HepG2 (cell line): ENCODE measurements around the gene RNASE4. TPM values are rescaled to one million over a fixed set of nuclear protein-coding genes. Genes with fewer than 3 reads are reported as not detected.

ENCODE experiments used
- ATAC-seq: fragments of 200-7000 bp; cut with Tn5 transposase; 3 replicates; pipeline ENCODE4 v1.9.1; 2020; ENCODE audit warnings: mild to moderate bottlenecking, moderate library complexity
- BruUV-seq: library from RNA; stranded (reverse); fragments of 400-500 nt; replicated peaks from 2 replicates; lab custom pipeline; 2021; lab: Mats Ljungman, UMichigan
- CTCF ChIA-PET: fragments of 300-600 bp; formaldehyde crosslinking; extraction: SDS; loops from one replicate; lab custom pipeline; 2021; ENCODE audit warnings: low total read pairs, inconsistent platforms, low intra/inter-chr PET ratio; lab: Yijun Ruan, JAX
- POLR2A ChIA-PET: fragments of 350-600 bp; sonication (Branson Sonifier 250); formaldehyde crosslinking; loops from one replicate; lab custom pipeline; 2020; ENCODE audit warnings: antibody characterized with exemption, inconsistent platforms; lab: Yijun Ruan, JAX
- DNase-seq: peaks from one replicate; pipeline ENCODE4 v3.0.0-alpha.2; 2015; ENCODE audit warnings: low spot score
- FAIRE-seq: peaks from 3 replicates; lab custom pipeline; 2011; peaks lifted over from hg19 to GRCh38; lab: Jason Lieb, UNC
- H2AFZ ChIP-seq: one replicate; pipeline ENCODE4 v1.6.1; 2011; ENCODE audit warnings: low read length, inconsistent platforms
- H3K27ac ChIP-seq: fragments of 300-600 bp; 3 replicates; pipeline ENCODE4 v1.8.0; 2011; ENCODE audit warnings: mixed run types, mild to moderate bottlenecking, mixed read lengths, low read length, inconsistent platforms; ENCODE audit not compliant: insufficient read depth; ENCODE audit errors: extremely low read length
- H3K27me3 ChIP-seq, 2 experiments: fragments of 200-600 bp in 1 of 2; 2 replicates in 1 of 2; 3 replicates in 1 of 2; pipeline versions ENCODE4 v1.6.0 to v1.8.0; 2011; ENCODE audit warnings: low read length in 2 of 2, mild to moderate bottlenecking in 2 of 2, moderate library complexity in 2 of 2, inconsistent platforms in 1 of 2; ENCODE audit not compliant: insufficient read depth in 2 of 2, control insufficient read depth in 1 of 2
- H3K36me3 ChIP-seq, 2 experiments: fragments of 200-600 bp in 1 of 2; replicated peaks in 1 of 2; 2 replicates in 1 of 2; 3 replicates in 1 of 2; pipeline versions ENCODE4 v1.5.1 to v1.8.0; 2011; ENCODE audit warnings: low read length in 2 of 2, inconsistent platforms in 1 of 2; ENCODE audit not compliant: insufficient read depth in 2 of 2, control insufficient read depth in 1 of 2
- H3K4me1 ChIP-seq: 2 replicates; pipeline ENCODE4 v1.5.1; 2012; ENCODE audit warnings: low read length, inconsistent platforms; ENCODE audit not compliant: insufficient read depth
- H3K4me2 ChIP-seq: 2 replicates; pipeline ENCODE4 v1.6.0; 2011; ENCODE audit warnings: low read depth, low read length, inconsistent platforms
- H3K4me3 ChIP-seq, 3 experiments: fragments of 200-600 bp in 1 of 3; sonication (generic), shearing (Covaris generic) in 1 of 3; replicated peaks in 1 of 3; 2 replicates each; pipeline ENCODE4 v1.5.1; 2011 to 2016; ENCODE audit warnings: low read length in 3 of 3, inconsistent platforms in 2 of 3, low read depth in 2 of 3, mild to moderate bottlenecking in 2 of 3, control low read depth in 1 of 3, mixed read lengths in 1 of 3; ENCODE audit not compliant: insufficient read depth in 1 of 3
- H3K79me2 ChIP-seq: one replicate; pipeline ENCODE4 v1.6.1; 2011; ENCODE audit warnings: low read length, inconsistent platforms; ENCODE audit not compliant: insufficient read depth
- H3K9ac ChIP-seq: 2 replicates; pipeline ENCODE4 v1.6.0; 2011; ENCODE audit warnings: mild to moderate bottlenecking, low read depth, low read length, inconsistent platforms; ENCODE audit not compliant: insufficient read depth
- H3K9me3 ChIP-seq: 2 replicates; pipeline ENCODE4 v1.5.1; 2012; ENCODE audit warnings: mild to moderate bottlenecking, low read length
- H4K20me1 ChIP-seq: 2 replicates; pipeline ENCODE4 v1.6.0; 2011; ENCODE audit warnings: inconsistent platforms, mild to moderate bottlenecking, low read length, moderate library complexity; ENCODE audit not compliant: insufficient read depth
- BRD4 ChIP-seq: sonication (generic); formaldehyde crosslinking; IDR thresholded peaks from 2 replicates; pipeline ENCODE4 v1.4.0; 2020; ENCODE audit warnings: missing genetic modification reagents
- MEIS1 ChIP-seq: sonication (generic); formaldehyde crosslinking; IDR thresholded peaks from 2 replicates; pipeline ENCODE4 v1.9.0; 2021; ENCODE audit warnings: mild to moderate bottlenecking, missing genetic modification reagents, moderate library complexity, borderline replicate concordance
- PHF8 ChIP-seq: sonication (generic); formaldehyde crosslinking; IDR thresholded peaks from 2 replicates; pipeline ENCODE4 v1.5.0; 2020; ENCODE audit warnings: missing genetic modification reagents
- TMF1 ChIP-seq: sonication (generic); formaldehyde crosslinking; IDR thresholded peaks from 2 replicates; pipeline ENCODE4 v1.8.1; 2022; ENCODE audit warnings: low read depth, missing genetic modification reagents
- ZNF563 ChIP-seq: sonication (generic); formaldehyde crosslinking; IDR thresholded peaks from 2 replicates; pipeline ENCODE4 v1.8.0; 2022; ENCODE audit warnings: mild to moderate bottlenecking, moderate library complexity, missing genetic modification reagents
- ZNF598 ChIP-seq: sonication (generic); formaldehyde crosslinking; IDR thresholded peaks from 2 replicates; pipeline ENCODE4 v1.5.1; 2020; ENCODE audit warnings: mild to moderate bottlenecking, missing genetic modification reagents, borderline replicate concordance
- ZNF761 ChIP-seq: sonication (generic); formaldehyde crosslinking; conservative IDR thresholded peaks from 2 replicates; pipeline ENCODE4 v1.4.0; 2020; ENCODE audit warnings: mild to moderate bottlenecking, missing genetic modification reagents
- WGBS: methylation state at CpG from one replicate; pipeline ENCODE4 v1.1.6; 2017; ENCODE audit warnings: low lambda C conversion rate; 5-methylcytosine and 5-hydroxymethylcytosine counted together
- in situ Hi-C: cut with HindIII; loops from 2 replicates; pipeline ENCODE4 v1.10.0; 2017; ENCODE audit warnings: low pct_unique_long_range_greater_than_20kb; ENCODE audit not compliant: extremely low pct_ligation_motif_present
- intact Hi-C: fragments of 100-400 bp; cut with micrococcal nuclease; formaldehyde crosslinking; loops from one replicate; pipeline ENCODE4 v1.10.0; 2022; ENCODE audit not compliant: unreplicated experiment
- polyA plus RNA-seq, 8 experiments: library from polyadenylated mRNA; depleted of rRNA in 3 of 8; stranded (reverse) in 7 of 8; unstranded in 1 of 8; fragments of >200 nt; fragmentation: Illumina TruSeq in 4 of 8; extraction: Trizol in 4 of 8; gene quantifications; 2 replicates each; pipeline versions ENCODE4 v1.2.1 to v1.2.3, GENCODE V29; 2011 to 2016; ENCODE audit warnings: low read depth in 4 of 8, missing spikeins in 1 of 8, mixed read lengths in 1 of 8; ENCODE audit not compliant: insufficient read depth in 1 of 8
- total RNA-seq, 5 experiments: library from RNA; depleted of rRNA; stranded (reverse); fragments of >200 nt; fragmentation: Illumina TruSeq; extraction: Trizol; gene quantifications; 2 replicates each; pipeline ENCODE4 v1.2.3, GENCODE V29; 2016; ENCODE audit warnings: low read depth in 1 of 5
- TF ChIP-seq, protein P1 (sequence below): IDR thresholded peaks from 2 replicates; pipeline ENCODE4 v1.6.1; 2012; ENCODE audit warnings: low read length, improper control_type of control experiment
- TF ChIP-seq, protein P2 (sequence below): sonication (generic); formaldehyde crosslinking; IDR thresholded peaks from 2 replicates; pipeline ENCODE4 v1.8.0; 2023; ENCODE audit warnings: mild to moderate bottlenecking, missing genetic modification reagents
- TF ChIP-seq, protein P3 (sequence below): sonication (generic); formaldehyde crosslinking; IDR thresholded peaks from 2 replicates; pipeline ENCODE4 v1.5.1; 2020; ENCODE audit warnings: missing genetic modification reagents, mild to moderate bottlenecking, borderline replicate concordance
- TF ChIP-seq, protein P4 (sequence below): sonication (generic); formaldehyde crosslinking; IDR thresholded peaks from 2 replicates; pipeline ENCODE4 v1.4.0; 2020; ENCODE audit warnings: missing genetic modification reagents
- TF ChIP-seq, protein P5 (sequence below): sonication (generic); formaldehyde crosslinking; IDR thresholded peaks from 2 replicates; pipeline ENCODE4 v1.8.1; 2023; ENCODE audit warnings: missing genetic modification reagents, mild to moderate bottlenecking, borderline replicate concordance

RNASE4 gene
- total and polyA plus RNA-seq, 2 of the 13 experiments (the other 11 are each of a cell fraction or from before 2014, with no cell fraction given) = 109 to 983 TPM

DNA sequence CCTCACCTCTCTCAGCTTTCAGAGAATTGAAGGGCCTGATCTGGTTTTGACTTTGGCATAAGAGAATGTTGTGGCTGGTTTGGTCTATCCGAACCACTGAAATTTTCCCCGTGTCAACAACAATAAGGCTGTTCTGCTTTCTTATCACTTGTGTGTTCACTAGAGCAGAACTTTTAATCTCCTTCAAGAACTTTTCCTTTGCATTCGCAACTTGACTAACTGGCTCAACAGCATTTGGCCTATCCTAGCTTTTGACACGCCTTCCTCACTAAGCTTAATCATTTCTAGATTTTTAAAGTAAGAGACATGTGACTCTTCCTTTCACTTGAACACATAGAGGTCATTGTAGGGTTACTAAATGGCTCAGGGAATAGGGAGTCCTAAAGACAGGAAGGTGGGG lies 35.4 kb downstream of the RNASE4 start (continued):
- TF ChIP-seq, protein P1, sequence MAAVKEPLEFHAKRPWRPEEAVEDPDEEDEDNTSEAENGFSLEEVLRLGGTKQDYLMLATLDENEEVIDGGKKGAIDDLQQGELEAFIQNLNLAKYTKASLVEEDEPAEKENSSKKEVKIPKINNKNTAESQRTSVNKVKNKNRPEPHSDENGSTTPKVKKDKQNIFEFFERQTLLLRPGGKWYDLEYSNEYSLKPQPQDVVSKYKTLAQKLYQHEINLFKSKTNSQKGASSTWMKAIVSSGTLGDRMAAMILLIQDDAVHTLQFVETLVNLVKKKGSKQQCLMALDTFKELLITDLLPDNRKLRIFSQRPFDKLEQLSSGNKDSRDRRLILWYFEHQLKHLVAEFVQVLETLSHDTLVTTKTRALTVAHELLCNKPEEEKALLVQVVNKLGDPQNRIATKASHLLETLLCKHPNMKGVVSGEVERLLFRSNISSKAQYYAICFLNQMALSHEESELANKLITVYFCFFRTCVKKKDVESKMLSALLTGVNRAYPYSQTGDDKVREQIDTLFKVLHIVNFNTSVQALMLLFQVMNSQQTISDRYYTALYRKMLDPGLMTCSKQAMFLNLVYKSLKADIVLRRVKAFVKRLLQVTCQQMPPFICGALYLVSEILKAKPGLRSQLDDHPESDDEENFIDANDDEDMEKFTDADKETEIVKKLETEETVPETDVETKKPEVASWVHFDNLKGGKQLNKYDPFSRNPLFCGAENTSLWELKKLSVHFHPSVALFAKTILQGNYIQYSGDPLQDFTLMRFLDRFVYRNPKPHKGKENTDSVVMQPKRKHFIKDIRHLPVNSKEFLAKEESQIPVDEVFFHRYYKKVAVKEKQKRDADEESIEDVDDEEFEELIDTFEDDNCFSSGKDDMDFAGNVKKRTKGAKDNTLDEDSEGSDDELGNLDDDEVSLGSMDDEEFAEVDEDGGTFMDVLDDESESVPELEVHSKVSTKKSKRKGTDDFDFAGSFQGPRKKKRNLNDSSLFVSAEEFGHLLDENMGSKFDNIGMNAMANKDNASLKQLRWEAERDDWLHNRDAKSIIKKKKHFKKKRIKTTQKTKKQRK = no peak
- TF ChIP-seq ZNF563 (CRISPR knock-in tag) = no peak
- TF ChIP-seq, protein P2, sequence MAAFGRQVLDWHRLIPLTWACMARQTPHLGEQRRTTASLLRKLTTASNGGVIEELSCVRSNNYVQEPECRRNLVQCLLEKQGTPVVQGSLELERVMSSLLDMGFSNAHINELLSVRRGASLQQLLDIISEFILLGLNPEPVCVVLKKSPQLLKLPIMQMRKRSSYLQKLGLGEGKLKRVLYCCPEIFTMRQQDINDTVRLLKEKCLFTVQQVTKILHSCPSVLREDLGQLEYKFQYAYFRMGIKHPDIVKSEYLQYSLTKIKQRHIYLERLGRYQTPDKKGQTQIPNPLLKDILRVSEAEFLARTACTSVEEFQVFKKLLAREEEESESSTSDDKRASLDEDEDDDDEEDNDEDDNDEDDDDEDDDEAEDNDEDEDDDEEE = no peak

DNA sequence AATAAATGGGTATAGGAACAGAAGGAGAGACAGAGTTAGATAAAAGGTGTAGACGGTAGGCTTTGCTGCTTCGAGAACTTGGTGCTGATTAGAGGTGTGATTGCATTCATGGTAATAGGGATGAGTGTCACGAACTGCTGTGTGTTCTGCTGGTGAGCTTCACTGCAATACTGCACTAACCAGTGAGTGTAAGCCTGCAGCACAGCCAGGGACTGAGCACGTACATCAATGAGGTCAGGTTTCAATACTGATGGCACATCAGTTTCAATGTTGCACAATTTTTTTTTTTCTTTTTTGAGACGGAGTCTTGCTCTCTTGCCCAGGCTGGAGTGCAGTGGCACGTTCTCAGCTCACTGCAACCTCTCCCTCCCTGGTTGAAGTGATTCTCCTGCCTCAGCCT lies 36.4 kb downstream of the RNASE4 start:
- H2AFZ ChIP-seq = no peak overlapping the region
- no peaks in the 10 kb centered on the region for H3K79me2 ChIP-seq
- ATAC-seq = no peak
- FAIRE-seq = no peak
- intact Hi-C loops (no loop called here), in situ Hi-C loops (no loop called here)
- no peak overlapping the region for H3K9ac ChIP-seq
- no TSS peak for BruUV-seq
- no peaks in the 10 kb centered on the region for H3K4me1 ChIP-seq
- H3K36me3 ChIP-seq = no peaks in the 10 kb centered on the region
- DNase-seq = no peak
- WGBS = 24% methylated on average over 6 of the region's 6 CpGs
- CTCF ChIA-PET = no interaction called here
- H3K9me3 ChIP-seq = no peaks in the 10 kb centered on the region
- POLR2A ChIA-PET = no interaction called here
- no peak overlapping the region for H3K4me3 ChIP-seq
- H3K27ac ChIP-seq = no peak overlapping the region
- peaks cover 0 to 12% of the 10 kb centered on the region in 2 experiments; a peak in 1 of 5 replicates for H3K27me3 ChIP-seq
- no peaks in the 10 kb centered on the region for H4K20me1 ChIP-seq
- no peak overlapping the region for H3K4me2 ChIP-seq
- TF ChIP-seq, protein P3, sequence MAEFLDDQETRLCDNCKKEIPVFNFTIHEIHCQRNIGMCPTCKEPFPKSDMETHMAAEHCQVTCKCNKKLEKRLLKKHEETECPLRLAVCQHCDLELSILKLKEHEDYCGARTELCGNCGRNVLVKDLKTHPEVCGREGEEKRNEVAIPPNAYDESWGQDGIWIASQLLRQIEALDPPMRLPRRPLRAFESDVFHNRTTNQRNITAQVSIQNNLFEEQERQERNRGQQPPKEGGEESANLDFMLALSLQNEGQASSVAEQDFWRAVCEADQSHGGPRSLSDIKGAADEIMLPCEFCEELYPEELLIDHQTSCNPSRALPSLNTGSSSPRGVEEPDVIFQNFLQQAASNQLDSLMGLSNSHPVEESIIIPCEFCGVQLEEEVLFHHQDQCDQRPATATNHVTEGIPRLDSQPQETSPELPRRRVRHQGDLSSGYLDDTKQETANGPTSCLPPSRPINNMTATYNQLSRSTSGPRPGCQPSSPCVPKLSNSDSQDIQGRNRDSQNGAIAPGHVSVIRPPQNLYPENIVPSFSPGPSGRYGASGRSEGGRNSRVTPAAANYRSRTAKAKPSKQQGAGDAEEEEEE (CRISPR knock-in tag) = no peak
- TF ChIP-seq PHF8 (CRISPR knock-in tag) (no peak), MEIS1 (CRISPR knock-in tag) (no peak), ZNF598 (CRISPR knock-in tag) (no peak), TMF1 (CRISPR knock-in tag) (no peak), ZNF761 (CRISPR knock-in tag) (no peak), BRD4 (no peak)
- TF ChIP-seq, protein P4, sequence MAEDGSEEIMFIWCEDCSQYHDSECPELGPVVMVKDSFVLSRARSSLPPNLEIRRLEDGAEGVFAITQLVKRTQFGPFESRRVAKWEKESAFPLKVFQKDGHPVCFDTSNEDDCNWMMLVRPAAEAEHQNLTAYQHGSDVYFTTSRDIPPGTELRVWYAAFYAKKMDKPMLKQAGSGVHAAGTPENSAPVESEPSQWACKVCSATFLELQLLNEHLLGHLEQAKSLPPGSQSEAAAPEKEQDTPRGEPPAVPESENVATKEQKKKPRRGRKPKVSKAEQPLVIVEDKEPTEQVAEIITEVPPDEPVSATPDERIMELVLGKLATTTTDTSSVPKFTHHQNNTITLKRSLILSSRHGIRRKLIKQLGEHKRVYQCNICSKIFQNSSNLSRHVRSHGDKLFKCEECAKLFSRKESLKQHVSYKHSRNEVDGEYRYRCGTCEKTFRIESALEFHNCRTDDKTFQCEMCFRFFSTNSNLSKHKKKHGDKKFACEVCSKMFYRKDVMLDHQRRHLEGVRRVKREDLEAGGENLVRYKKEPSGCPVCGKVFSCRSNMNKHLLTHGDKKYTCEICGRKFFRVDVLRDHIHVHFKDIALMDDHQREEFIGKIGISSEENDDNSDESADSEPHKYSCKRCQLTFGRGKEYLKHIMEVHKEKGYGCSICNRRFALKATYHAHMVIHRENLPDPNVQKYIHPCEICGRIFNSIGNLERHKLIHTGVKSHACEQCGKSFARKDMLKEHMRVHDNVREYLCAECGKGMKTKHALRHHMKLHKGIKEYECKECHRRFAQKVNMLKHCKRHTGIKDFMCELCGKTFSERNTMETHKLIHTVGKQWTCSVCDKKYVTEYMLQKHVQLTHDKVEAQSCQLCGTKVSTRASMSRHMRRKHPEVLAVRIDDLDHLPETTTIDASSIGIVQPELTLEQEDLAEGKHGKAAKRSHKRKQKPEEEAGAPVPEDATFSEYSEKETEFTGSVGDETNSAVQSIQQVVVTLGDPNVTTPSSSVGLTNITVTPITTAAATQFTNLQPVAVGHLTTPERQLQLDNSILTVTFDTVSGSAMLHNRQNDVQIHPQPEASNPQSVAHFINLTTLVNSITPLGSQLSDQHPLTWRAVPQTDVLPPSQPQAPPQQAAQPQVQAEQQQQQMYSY = no peak
- TF ChIP-seq, protein P5, sequence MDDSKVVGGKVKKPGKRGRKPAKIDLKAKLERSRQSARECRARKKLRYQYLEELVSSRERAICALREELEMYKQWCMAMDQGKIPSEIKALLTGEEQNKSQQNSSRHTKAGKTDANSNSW (CRISPR knock-in tag) = no peak
